Epithelial cell of esophagus (primary cell): ENCODE measurements around the gene MAP2K2.

ENCODE experiments used
- DNase-seq: peaks from one replicate; pipeline ENCODE4 v3.0.0; 2010; ENCODE audit warnings: low read depth
- H3K4me3 ChIP-seq: 2 replicates; pipeline ENCODE4 v1.5.1; 2011; ENCODE audit warnings: mild to moderate bottlenecking, low read length, control low read depth
- TF ChIP-seq, protein P1 (sequence below): IDR thresholded peaks from 2 replicates; pipeline ENCODE4 v1.5.1; 2011; ENCODE audit warnings: low read depth, mild to moderate bottlenecking, low read length, control low read depth, inconsistent platforms; ENCODE audit not compliant: insufficient read depth; ENCODE audit errors: missing control alignments

MAP2K2 gene

GRCh38 chr19:4124638-4125037 is 716 bp upstream of the MAP2K2 start:
- peak overlapping the region; percentile 82 for H3K4me3 ChIP-seq
- TF ChIP-seq, protein P1, sequence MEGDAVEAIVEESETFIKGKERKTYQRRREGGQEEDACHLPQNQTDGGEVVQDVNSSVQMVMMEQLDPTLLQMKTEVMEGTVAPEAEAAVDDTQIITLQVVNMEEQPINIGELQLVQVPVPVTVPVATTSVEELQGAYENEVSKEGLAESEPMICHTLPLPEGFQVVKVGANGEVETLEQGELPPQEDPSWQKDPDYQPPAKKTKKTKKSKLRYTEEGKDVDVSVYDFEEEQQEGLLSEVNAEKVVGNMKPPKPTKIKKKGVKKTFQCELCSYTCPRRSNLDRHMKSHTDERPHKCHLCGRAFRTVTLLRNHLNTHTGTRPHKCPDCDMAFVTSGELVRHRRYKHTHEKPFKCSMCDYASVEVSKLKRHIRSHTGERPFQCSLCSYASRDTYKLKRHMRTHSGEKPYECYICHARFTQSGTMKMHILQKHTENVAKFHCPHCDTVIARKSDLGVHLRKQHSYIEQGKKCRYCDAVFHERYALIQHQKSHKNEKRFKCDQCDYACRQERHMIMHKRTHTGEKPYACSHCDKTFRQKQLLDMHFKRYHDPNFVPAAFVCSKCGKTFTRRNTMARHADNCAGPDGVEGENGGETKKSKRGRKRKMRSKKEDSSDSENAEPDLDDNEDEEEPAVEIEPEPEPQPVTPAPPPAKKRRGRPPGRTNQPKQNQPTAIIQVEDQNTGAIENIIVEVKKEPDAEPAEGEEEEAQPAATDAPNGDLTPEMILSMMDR = no peak
- DNase-seq = no peak

DNA sequence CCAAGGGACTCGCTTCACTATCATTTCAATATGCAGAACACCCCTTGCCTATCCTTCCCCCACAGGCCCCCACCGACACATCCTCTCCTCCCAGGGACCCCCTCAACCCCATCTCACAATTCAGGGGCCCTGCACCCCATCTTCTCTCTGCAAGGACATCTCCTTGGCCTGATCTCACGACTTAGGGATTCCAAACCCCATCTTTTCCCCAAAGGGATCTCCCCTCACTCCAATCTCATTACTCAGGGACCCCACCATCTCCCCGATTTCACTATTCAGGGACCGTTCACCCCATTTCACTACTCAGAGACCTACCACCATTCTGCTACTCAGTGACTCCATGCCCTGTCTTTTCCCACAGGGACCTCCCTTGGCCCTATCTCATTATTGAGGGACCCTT is 1.4 kb downstream of the MAP2K2 start:
- TF ChIP-seq, protein P1 = no peak
- no peak for DNase-seq
- H3K4me3 ChIP-seq = peak overlapping the region; percentile 82

DNA sequence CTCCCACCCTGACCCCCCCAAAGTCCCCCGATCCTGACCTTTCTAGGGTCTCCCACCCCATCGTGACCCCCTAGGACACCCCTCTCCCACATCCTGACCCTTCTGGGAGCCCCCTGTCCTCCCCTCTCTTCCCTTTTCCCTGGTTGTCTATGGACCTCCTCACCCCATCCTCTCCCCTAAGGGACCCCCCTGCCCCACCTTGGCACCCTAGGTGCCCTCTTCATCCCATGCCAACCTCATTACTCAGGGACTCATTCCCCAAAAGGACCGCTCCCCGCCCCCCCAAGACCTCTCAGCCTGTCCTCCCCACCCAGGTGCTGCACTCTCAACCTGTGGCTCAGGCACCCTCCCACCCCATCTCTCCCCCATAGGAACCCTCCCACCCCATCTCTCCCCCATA is 2.1 kb downstream of the MAP2K2 start:
- H3K4me3 ChIP-seq = no peak overlapping the region
- TF ChIP-seq, protein P1 = no peak
- DNase-seq = no peak

GRCh38 chr19:4121273-4121612 is 2.7 kb downstream of the MAP2K2 start:
- no peak for DNase-seq
- no peak overlapping the region for H3K4me3 ChIP-seq
- TF ChIP-seq, protein P1 = no peak

DNA sequence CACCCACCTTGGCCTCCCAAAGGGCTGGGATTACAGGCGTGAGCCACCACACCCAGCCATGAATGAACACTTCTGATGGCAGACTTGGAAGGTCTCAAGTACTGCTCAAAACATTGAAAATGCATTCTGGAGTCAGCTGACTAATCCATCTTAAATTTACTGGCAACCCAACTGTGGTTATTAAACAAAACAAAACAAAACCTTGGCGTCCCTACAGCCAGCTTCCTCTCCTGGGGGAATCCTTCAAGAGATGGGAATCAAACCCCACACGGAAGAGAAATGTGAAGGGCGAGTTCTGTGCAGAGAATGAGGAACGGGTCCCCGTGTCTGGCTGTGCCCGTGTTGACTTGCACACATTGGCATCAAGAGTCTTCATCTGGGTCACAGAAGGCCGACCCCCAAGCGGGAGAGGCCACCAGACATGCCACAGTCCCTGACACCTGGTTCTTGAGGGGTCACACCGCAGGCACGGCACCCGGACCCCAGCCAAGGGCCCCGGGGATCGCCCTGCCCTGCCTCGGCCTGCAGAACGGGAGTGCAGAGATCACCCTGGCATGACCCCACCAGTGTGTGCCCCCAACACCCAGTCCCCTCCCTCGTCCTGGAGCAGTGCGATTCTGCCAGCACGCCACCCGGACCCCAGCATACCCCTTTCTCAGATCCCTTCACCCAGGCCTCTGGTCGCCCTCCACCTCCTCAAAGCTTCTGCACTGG is 3.2 kb downstream of the MAP2K2 start:
- H3K4me3 ChIP-seq = no peak overlapping the region
- DNase-seq = no peak
- TF ChIP-seq, protein P1 = no peak

DNA sequence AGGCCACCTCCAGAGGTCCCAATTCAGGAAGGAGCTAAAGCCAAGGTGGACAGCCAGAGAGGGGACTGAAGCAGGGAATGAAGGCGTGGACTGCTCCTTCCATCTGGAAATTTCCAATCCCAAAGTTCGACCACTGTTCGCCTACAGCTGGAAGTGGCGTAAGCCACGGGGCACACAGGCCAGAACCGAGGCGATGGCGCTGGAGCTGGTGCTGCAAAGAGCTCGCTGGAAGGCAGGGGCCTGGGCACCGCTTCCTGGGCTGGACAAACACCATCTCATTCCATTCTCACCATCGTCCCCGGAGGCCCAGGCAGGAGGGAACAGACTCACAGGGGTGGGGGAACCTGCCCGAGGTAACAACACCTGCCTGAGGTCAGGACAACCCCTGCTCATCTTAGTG is 4.2 kb downstream of the MAP2K2 start:
- no peak overlapping the region for H3K4me3 ChIP-seq
- TF ChIP-seq, protein P1 = no peak
- DNase-seq = no peak

DNA sequence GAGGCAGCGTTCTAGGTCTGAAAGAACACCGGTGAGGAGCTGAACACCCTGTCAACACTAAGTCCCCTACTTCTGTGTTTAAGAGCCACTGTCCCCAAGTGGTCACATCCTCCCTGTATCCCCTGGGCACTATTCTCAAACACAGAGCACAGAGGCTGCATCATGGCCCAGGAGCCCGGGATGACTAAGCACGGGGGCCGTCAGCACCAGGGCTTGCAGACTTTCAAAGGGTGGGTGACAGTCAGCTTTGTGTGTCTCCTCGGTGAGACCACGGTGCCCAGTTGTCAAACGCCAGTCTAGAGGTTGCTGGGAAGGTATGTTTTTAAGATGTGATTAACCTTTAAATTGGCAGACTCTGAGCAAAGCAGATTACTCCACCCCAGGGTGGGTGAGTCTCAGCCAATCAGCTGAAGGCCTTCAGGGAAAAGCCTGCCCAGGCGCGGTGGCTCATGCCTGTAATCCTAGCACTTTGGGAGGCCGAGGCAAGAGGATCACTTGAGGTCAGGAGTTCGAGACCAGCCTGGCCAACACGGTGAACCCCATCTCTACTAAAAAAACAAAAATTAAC is 8.0 kb downstream of the MAP2K2 start:
- TF ChIP-seq, protein P1 = no peak
- DNase-seq = no peak
- H3K4me3 ChIP-seq = no peak overlapping the region
